ENCODE measurements around the gene UBE2J2. TPM values are rescaled to one million over a fixed set of nuclear protein-coding genes. Genes with fewer than 3 reads are reported as not detected.

The UBE2J2 gene
- total and polyA plus RNA-seq, 4 donors: 36.0 to 57.4 (median 47.1) TPM

GRCh38 chr1:1306661-1307260 is 33.1 kb upstream of the UBE2J2 start:
- no peaks in the 10 kb centered on the region for H3K27me3 ChIP-seq (ENCODE audit: control insufficient read depth in 3 of 3, insufficient read depth in 3 of 3, low read length in 2 of 3)
- WGBS, 2 donors: 41 to 53% methylated on average over 27 of the region's 27 CpGs
- peak overlapping the region in 1 of 2 donors; percentile 26 for H3K9ac ChIP-seq (ENCODE audit: insufficient read depth in 1 of 2, low read length in 2 of 2)
- peak overlapping the region; percentile 69 for H3K4me3 ChIP-seq
- DNase-seq (no peak), ATAC-seq (ENCODE audit: insufficient read depth, low FRiP score) (no peak)
- peaks cover 11 to 42% (median 17%) of the 10 kb centered on the region in 5 donors for H3K4me1 ChIP-seq (ENCODE audit: control insufficient read depth in 5 of 5, insufficient read depth in 5 of 5, low read length in 5 of 5)
- TF ChIP-seq CTCF (IDR thresholded peaks at IDR 0.05; ENCODE audit: control extremely low read depth, extremely low read depth): no peak
- no peaks in the 10 kb centered on the region for H3K9me3 ChIP-seq (ENCODE audit: control insufficient read depth in 4 of 4, insufficient read depth in 3 of 4, low read length in 3 of 4)
- H3K36me3 ChIP-seq (ENCODE audit: control insufficient read depth in 4 of 4, insufficient read depth in 4 of 4, low read length in 4 of 4): peaks cover 0 to 16% (median 5%) of the 10 kb centered on the region in 4 donors
- H3K27ac ChIP-seq (ENCODE audit: low read depth in 1 of 2, low read length in 1 of 2): no peak overlapping the region

GRCh38 chr1:1306070-1306660 is 32.5 kb upstream of the UBE2J2 start:
- ATAC-seq (ENCODE audit: insufficient read depth, low FRiP score): no peak
- peaks cover 0 to 10% (median 2%) of the 10 kb centered on the region in 4 donors for H3K36me3 ChIP-seq (ENCODE audit: control insufficient read depth in 4 of 4, insufficient read depth in 4 of 4, low read length in 4 of 4)
- H3K4me1 ChIP-seq (ENCODE audit: control insufficient read depth in 5 of 5, insufficient read depth in 5 of 5, low read length in 5 of 5): peaks cover 11 to 42% (median 17%) of the 10 kb centered on the region in 5 donors
- DNase-seq: no peak
- no peak overlapping the region for H3K9ac ChIP-seq (ENCODE audit: insufficient read depth in 1 of 2, low read length in 2 of 2)
- TF ChIP-seq CTCF (IDR thresholded peaks at IDR 0.05; ENCODE audit: control extremely low read depth, extremely low read depth): no peak
- no peak overlapping the region for H3K4me3 ChIP-seq
- no peaks in the 10 kb centered on the region for H3K9me3 ChIP-seq (ENCODE audit: control insufficient read depth in 4 of 4, insufficient read depth in 3 of 4, low read length in 3 of 4)
- WGBS, 2 donors: 41 to 46% methylated on average over 11 of the region's 11 CpGs
- H3K27ac ChIP-seq (ENCODE audit: low read depth in 1 of 2, low read length in 1 of 2): peak overlapping the region in 1 of 2 donors; percentile 5
- no peaks in the 10 kb centered on the region for H3K27me3 ChIP-seq (ENCODE audit: control insufficient read depth in 3 of 3, insufficient read depth in 3 of 3, low read length in 2 of 3)

- H3K4me1 ChIP-seq (ENCODE audit: control insufficient read depth in 5 of 5, insufficient read depth in 5 of 5, low read length in 5 of 5): peaks cover 11 to 42% (median 17%) of the 10 kb centered on the region in 5 donors
Observed at GRCh38 chr1:1305300-1306069, 31.8 kb upstream of the UBE2J2 start.

More at GRCh38 chr1:1305300-1306069, 31.8 kb upstream of the UBE2J2 start:
- DNase-seq: peak in 2 of 3 donors; percentile 40 to 47
- Histone ChIP-seq H3K36me3 (ENCODE audit: control insufficient read depth in 4 of 4, insufficient read depth in 4 of 4, low read length in 4 of 4) (peaks cover 0 to 5% (median 2%) of the 10 kb centered on the region in 4 donors), H3K27ac (ENCODE audit: low read depth in 1 of 2, low read length in 1 of 2) (peak overlapping the region; percentile 5 to 40), H3K4me3 (no peak overlapping the region), H3K9ac (ENCODE audit: insufficient read depth in 1 of 2, low read length in 2 of 2) (no peak overlapping the region), H3K9me3 (ENCODE audit: control insufficient read depth in 4 of 4, insufficient read depth in 3 of 4, low read length in 3 of 4) (no peaks in the 10 kb centered on the region), H3K27me3 (ENCODE audit: control insufficient read depth in 3 of 3, insufficient read depth in 3 of 3, low read length in 2 of 3) (no peaks in the 10 kb centered on the region)
- ATAC-seq (ENCODE audit: insufficient read depth, low FRiP score): peak; percentile 5
- TF ChIP-seq CTCF (IDR thresholded peaks at IDR 0.05; ENCODE audit: control extremely low read depth, extremely low read depth): no peak
- 20 to 28% methylated on average over 20 to 25 of the region's 25 CpGs for WGBS, 2 donors
